NCI-H2081 treated with DMSO at 0.1 percent for 48 hours (cell line): ENCODE measurements around the gene COL23A1.

Experiments used
- DNase-seq: peaks from one replicate; lab custom pipeline; 2025; lab: John Stamatoyannopoulos, UW

The COL23A1 gene

DNA sequence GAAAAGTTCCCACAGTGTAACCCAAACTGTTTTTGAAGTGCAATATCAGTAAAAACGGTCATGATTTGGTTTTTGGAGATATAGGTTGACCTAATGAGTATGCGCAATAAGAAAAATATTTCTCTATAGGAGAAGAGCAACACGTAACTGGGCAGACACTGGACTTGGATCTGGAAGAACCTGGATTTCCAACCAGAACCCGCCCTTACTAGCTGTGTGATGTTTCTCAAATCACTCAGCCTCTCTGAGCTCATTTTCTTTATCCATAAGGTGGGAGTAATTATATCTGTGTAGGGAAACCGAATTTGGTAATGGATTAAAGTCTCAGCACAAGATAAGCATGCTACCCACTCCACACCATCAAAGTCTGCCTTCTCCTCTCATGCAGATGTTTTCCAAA, 169.1 kb downstream of the COL23A1 start:
- no peak for DNase-seq

DNA sequence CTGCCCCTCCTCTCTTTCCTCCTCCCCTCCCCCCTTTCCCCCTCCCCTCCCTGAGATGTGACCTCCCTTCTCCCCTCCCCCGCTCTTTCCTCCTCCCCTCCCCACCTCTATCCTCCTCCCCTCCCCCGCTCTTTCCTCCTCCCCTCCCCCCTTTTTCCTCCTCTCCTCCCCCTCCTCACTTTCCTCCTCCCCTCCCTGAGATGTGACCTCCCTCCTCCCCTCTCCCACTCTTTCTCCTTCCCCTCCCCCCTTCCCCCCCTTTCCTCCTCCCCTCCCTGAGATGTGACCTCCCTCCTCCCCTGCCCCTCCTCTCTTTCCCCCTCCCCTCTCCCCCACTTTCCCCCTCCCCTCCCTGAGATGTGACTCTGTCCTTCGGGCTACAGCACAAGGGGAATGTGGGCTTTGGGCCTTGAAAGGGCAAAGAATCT, 169.8 kb downstream of the COL23A1 start:
- DNase-seq = no peak

- no peak for DNase-seq
Measured at GRCh38 chr5:178419651-178420050, 170.5 kb downstream of the COL23A1 start.

- no peak for DNase-seq
Measured at GRCh38 chr5:178419196-178419595, 171.0 kb downstream of the COL23A1 start.

DNA sequence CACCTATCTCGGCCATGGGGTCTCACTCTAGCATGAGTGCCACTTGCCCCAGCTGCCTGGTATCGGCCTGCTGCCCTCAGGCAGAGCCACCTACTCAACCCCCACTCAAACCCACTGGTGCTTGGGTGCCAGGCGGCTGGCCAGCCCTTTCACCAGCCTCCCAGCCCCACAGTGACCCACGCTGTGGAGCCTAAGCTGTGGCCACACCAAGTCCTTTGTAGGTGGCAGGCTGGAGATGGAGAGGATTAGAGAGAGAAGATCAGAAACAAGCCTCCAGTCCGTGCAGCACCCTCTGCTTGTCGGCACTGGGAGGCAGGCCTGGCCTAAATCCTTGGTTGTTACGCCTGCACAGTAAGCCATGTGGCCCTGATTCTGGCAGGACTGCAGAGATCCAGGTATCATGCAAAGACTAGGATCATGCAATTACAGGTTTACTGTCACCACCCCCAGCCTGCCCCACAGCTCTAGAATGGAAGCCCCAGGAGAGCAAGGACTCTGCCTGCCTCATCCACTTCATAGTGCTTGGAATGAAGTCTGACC, 171.7 kb downstream of the COL23A1 start:
- no peak for DNase-seq

DNA sequence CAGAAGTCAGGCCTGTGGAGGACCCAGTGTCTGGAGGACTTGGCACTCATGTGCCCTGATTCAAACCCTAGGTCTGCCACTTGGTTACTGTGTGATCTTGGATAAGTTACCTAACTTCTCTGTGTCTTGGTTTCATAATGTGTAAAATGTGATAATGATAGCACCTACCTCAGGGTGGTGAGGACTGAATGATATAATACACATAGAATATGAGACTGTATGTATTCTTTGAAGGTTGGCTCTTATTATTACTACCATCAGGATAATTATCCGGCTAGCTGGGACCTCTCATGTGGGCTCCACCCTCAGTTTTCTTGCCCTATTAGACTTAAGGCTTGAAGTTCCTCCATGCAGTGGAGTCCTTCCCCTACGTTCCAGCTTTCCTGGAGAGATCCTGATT, 172.2 kb downstream of the COL23A1 start:
- no peak for DNase-seq

DNA sequence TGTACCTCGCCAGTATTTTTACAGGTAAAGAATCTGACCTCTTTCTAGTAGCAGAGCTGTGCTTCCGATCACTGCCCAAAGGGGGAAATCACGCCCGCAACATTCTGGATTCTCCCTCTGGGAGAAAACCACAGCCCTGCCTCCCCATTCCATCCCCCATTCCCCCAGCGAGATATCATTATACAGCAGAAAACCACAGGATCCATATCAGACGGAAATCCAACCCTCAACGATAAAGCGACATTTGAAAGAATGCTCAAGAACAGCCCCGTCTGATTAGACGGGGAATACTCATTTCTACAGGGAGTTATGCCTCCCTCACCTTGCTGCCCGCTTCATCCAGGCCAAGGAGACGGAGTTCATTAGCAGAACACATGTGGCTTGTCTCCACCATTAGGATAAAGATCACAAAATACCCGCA, 172.8 kb downstream of the COL23A1 start:
- DNase-seq = no peak

DNA sequence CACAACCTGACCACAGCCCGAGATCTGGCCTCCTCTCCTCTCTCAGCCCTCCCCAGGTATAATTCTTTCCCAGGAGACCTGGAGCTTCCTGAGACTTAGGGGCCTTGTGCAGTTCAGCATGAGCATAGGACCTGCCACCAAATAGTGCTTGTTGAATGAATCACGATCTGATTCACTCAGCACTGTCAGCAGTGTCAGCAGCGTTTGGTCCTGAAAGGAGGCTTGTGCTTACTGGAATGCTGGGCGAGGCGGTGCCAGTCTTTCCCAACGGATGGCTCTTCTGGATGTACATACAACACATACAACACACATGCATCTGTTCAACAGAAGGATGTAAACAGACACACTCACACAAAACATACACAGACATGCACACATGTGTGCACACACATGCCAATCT, 173.3 kb downstream of the COL23A1 start:
- DNase-seq = no peak

GRCh38 chr5:178416206-178416882, 173.8 kb downstream of the COL23A1 start:
- DNase-seq = no peak

GRCh38 chr5:178415353-178415752, 174.8 kb downstream of the COL23A1 start:
- DNase-seq = no peak

DNA sequence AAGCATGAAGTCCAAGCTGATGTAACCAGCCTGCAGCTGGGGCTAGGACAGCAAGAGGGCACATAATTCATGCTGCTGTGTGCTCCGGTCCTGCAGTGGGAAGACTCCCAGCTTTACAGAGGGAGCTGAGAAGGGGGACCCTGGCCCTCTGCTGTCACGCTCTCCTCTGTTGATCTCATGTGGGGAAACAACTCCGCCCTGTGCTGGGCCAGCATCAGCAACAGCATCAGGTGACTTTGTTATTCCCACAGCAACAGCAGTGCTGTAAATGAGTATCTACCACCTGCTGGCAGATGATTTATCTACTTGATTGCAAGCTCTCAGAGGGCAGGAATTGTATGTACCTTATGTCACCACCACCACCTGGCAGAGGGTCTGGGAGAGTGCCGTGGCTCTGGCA, 176.2 kb downstream of the COL23A1 start:
- DNase-seq = no peak

DNA sequence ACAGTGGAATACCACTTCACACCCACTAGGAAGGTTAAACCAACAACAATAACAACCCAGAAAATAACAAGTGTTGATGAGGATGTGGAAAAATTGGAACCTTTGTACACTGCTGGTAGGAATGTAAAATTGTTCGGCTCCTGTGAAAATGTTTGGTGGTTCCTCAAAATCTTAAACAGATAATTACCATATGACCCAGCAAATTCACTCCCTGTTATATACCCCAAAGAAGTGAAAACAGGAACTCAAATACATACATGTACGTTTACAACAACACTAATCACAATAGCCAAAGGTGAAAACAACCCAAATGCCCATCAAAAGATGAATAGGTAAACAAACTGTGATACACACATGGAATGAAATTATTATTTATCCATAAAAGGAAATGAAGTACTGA, 179.1 kb downstream of the COL23A1 start:
- no peak for DNase-seq

DNA sequence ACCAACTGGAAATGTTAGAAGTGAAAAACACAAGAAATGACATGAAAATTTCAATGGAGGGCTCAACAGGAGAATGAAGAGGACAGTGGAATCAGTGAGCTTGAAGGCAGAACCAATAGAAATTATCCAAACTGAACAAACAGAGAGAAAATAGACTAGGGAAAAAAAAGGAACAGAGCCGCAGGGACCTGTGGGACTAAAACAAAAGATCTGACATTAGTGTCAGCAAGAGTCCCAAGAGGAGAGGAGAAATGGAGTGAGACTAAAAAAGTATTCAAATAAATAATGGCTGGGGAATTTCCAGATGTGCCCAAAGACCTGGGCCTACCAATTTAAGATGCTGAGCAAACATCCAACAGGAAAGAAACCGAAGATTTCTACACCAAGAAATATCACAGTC, 182.5 kb downstream of the COL23A1 start:
- no peak for DNase-seq

DNA sequence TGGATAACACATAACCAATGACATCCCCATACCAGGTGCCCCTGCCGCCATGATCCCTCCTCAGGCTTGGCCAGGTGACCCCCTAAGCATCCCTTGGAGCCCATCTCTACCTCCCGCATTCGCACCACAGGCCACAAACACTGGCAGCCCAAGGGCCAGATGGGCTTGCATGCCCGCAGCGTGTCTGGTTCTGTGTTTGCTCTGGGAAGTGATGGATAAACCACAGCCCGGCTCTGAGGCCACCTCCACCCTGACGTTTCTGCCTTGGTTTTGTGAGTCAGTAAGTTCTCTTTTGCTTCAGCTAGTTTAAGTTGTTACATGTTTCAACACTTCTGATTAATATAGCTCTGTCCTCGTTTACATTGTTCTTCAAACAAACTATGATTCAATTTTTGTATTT, 185.2 kb downstream of the COL23A1 start:
- DNase-seq = no peak

GRCh38 chr5:178403956-178404600, 186.1 kb downstream of the COL23A1 start:
- DNase-seq = no peak

DNA sequence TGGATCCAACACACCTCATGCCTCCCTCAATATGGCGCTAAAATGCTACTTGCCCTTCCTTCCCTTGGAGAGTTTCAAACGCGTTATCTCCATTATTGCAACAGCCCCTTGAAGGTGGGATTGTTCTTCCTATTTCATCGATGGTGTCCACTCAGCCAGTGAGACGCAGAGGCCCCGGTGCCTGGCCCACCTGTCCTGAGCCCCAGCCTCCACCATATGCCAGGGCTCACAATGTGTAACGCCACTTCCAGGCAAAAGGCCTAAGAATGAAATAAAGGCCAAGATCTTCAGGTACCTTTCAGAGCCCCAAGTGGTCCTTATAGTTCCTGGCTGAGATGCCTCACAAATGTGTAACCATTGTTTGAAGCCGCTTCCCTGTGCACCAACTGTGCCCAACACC, 186.8 kb downstream of the COL23A1 start:
- DNase-seq = no peak

DNA sequence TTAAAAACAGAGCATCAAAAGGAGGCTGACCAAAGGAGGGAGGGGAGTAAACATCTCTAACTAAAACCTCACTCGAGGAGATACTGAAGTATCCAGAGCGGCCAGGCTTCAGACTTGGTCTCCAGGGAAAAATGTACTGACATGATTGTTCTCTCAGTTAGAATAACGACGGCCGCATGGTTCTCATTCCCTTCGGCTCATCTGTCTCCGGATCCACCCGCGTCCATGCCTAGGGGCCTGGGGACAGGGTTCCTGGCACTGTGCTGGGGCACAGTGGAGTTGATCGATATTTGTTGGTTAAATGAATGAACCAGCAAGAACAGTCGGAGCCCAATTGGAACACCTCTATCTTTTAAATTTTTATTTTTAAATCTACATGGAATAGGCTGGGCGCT, 190.5 kb downstream of the COL23A1 start:
- no peak for DNase-seq

DNA sequence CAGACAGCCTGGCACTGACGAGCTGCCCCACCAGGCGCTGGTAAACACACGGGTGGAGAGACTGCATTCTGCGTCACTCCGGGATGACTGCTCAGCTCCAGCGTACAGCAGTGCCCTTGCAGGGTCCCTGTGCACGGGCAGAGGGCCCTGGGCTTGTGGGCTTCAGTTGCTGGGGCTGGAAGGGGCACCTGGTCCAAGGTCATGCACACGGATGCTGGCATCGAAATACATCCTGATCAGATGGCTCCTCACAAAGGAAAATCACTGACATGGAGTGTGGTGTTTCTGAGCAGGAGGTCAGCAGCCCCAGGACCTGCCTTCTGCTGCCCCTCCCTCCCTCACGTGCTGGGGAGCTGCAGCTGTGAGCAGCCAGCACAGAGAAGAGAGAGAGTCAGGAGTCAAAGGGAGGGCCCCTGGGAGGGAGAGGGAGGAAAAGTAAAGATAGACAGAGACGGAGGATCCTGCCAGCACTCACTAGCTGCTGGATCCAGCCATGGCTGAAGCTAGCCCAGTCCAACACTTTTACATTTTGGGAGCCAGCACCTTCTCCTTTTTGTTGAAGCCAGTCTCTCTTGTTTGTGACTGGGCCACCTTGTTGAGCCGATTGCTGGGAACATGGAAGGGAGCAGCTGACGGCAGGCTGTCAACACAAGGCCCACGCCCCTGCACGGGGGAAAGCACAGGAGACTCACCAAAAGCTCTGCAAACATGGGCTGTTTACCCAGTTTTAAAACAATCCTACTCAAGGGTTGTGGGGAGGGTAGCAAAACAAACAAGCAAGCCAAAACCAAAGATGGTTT, 191.1 kb downstream of the COL23A1 start:
- no peak for DNase-seq

DNA sequence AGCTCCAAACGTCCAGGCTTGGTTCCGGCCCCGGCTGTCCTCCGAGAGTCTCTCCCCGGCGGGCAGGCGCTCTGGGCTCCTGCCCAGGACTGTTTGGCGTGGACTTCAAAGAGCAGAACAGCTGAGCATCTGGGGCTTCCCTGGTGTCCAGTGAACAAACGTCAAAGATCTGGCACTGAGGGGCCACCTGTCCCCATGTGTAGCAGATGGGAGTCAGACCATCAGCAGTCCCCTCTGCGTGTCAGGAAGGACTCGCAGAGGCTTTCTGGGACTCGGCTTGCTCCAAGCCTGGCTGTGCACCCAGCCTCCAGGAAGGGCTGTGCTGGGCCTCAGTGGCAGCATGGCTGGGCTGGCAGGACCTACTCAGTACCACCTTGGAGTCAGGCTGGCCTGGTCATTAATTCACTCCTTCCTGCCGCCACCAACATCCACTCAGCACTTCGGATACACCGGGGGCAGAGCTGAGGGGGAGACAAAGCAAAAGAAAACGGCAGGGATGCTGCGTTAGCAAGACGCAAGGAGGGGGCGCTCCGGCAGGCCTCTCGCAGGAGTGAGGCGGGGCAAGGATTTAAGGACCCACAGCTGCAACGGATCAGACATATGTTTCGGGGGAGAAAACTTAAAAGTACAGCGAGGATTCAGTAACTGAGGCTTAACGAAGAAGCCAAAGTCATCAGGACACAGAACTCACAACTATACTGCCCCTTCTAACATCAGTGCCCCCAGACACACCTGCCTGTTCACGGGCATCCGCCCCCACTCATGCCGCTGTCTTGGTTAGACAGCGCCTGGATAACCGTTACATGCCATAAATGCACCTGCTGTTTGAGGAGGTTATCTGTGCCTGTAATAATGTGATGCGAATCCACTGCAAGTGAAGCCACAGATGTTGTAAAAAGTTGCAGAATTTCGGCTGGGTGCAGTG, 193.1 kb downstream of the COL23A1 start:
- DNase-seq = no peak

- no peak for DNase-seq
Measured at GRCh38 chr5:178394074-178394473, 196.1 kb downstream of the COL23A1 start.

DNA sequence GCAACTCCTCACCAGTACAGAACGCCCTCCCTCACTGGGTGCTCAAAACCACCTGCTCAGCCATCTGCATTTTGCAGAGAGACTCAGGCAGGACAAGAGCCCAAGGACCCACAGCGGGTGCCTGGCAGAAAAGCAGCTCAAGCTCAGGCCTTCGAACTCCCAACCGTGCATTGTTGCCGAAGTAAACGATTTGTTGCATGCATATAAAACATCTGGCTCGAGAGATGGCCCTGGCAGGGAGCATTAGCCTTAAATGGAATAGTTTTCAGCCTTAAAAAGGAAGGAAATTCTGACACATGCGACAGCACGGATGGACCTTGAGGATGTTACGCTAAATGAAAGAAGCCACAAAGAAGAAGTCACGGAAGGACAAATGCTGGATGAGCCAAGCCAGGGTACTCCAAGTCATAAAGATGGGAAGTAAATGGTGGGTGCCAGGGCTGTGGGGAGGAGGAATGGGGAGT, 197.2 kb downstream of the COL23A1 start:
- DNase-seq = no peak

DNA sequence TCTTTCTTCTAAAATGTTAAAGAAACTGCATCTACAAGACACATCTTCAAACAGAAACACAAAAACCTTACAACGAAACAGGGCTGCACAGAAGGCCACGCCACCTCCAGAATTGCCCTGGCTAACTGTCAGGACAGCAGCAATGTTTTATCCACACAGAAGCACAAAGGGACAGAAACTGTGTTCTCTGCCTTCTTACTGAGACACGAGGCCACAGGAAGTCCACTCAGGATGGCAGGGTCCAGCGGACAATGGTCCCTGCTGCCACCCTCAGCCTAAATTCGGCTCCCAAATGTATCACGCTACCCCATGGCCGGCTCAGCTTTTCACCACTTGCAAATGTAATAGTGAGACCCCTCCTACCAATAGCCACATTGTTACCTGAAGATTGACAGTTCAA, 197.8 kb downstream of the COL23A1 start:
- DNase-seq = no peak
